Uterus (tissue), 2 donors: ENCODE results near the gene PTPRN2.

Source experiments
- POLR2A ChIP-seq, 2 donors: fragments of 450-650 bp; IDR thresholded peaks; one replicate each; pipeline ENCODE4 v1.6.1; 2016; ENCODE audit warnings: antibody characterized with exemption in 2 of 2, mild to moderate bottlenecking in 1 of 2, moderate library complexity in 1 of 2
- TF ChIP-seq, protein P1 (sequence below), 4 experiments: fragments of 200-600 bp in 2 of 4; fragments of 450-650 bp in 2 of 4; sonication (generic) in 2 of 4; IDR thresholded peaks; one replicate each; pipeline ENCODE4 v1.5.1; 2016 to 2019; ENCODE audit warnings: antibody characterized with exemption in 4 of 4, mild to moderate bottlenecking in 2 of 4, moderate library complexity in 1 of 4

DNA sequence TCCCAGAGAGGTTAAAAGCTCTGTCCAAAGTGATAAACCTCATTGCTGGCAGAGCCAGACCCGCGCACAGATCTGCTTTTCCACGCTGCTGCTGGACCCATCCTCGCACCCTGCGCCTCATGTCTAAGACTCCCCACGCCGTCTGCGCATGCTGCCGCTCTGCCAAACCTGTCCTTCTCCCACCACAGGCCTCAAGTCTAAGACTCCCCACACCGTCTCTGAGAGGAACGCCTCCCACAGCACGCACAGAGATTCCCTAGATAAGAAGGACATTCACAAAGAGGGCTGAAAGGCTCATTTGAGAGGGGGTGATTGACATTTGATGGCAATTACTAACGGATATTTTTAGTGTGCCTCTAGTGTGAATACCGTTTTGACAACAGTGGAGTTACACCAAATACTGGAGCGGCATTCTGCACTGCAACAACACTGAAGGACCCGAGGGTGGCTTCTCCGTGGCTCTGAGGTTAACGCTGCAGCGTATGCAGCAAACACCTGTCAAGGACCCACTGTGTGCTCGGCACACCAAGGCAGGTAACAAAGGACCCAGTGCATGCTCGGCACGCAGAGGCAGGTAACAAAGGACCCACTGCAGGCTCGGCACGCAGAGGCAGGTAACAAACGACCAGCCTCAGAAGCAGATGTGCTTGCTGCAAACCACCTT lies 1019.4 kb downstream of the PTPRN2 start:
- TF ChIP-seq, protein P1, sequence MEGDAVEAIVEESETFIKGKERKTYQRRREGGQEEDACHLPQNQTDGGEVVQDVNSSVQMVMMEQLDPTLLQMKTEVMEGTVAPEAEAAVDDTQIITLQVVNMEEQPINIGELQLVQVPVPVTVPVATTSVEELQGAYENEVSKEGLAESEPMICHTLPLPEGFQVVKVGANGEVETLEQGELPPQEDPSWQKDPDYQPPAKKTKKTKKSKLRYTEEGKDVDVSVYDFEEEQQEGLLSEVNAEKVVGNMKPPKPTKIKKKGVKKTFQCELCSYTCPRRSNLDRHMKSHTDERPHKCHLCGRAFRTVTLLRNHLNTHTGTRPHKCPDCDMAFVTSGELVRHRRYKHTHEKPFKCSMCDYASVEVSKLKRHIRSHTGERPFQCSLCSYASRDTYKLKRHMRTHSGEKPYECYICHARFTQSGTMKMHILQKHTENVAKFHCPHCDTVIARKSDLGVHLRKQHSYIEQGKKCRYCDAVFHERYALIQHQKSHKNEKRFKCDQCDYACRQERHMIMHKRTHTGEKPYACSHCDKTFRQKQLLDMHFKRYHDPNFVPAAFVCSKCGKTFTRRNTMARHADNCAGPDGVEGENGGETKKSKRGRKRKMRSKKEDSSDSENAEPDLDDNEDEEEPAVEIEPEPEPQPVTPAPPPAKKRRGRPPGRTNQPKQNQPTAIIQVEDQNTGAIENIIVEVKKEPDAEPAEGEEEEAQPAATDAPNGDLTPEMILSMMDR (IDR thresholded peaks at IDR 0.05) = no peak
- TF ChIP-seq POLR2A (IDR thresholded peaks at IDR 0.05) = no peak
